Sigmoid colon (tissue), 7 donors: ENCODE results near the gene MISP3. TPM values are rescaled to one million over a fixed set of nuclear protein-coding genes. Genes with fewer than 3 reads are reported as not detected.

Source experiments
- DNase-seq: peaks from one replicate; pipeline ENCODE4 v3.0.0-alpha.2; 2019
- H3K27ac ChIP-seq, 4 donors: fragments of 200-600 bp; sonication (generic); one replicate each; pipeline ENCODE4 v1.5.1; 2016 to 2019; ENCODE audit warnings: mild to moderate bottlenecking in 1 of 4
- H3K27me3 ChIP-seq, 3 donors: fragments of 200-600 bp; sonication (generic); one replicate each; pipeline ENCODE4 v1.5.1; 2019; ENCODE audit warnings: mild to moderate bottlenecking in 1 of 3
- H3K36me3 ChIP-seq, 4 donors: fragments of 200-600 bp; sonication (generic); one replicate each; pipeline ENCODE4 v1.5.1; 2016 to 2019
- H3K4me1 ChIP-seq, 4 donors: fragments of 200-600 bp; sonication (generic); one replicate each; pipeline ENCODE4 v1.5.1; 2017 to 2019
- H3K4me3 ChIP-seq, 4 donors: fragments of 200-600 bp; sonication (generic); one replicate each; pipeline ENCODE4 v1.5.1; 2017 to 2019; ENCODE audit warnings: mild to moderate bottlenecking in 2 of 4, moderate library complexity in 1 of 4
- H3K9me3 ChIP-seq, 4 donors: fragments of 200-600 bp in 3 of 4; sonication (generic) in 3 of 4; one replicate each; pipeline versions ENCODE4 v1.5.1 to v1.6.1; 2013 to 2019
- EP300 ChIP-seq, 4 donors: sonication (generic); formaldehyde crosslinking; IDR thresholded peaks; one replicate each; pipeline ENCODE4 v1.6.1; 2017; ENCODE audit warnings: antibody characterized with exemption in 4 of 4
- POLR2A ChIP-seq, 2 donors: fragments of 450-650 bp; IDR thresholded peaks; one replicate each; pipeline ENCODE4 v1.6.1; 2016; ENCODE audit warnings: antibody characterized with exemption in 2 of 2, mild to moderate bottlenecking in 2 of 2, moderate library complexity in 2 of 2
- POLR2AphosphoS5 ChIP-seq, 4 donors: sonication (generic); formaldehyde crosslinking; IDR thresholded peaks; one replicate each; pipeline ENCODE4 v1.6.1; 2017; ENCODE audit warnings: antibody characterized with exemption in 4 of 4
- WGBS, 2 donors: extraction: QIAGEN DNeasy Blood & Tissue Kit; methylation state at CpG; one replicate each; pipeline ENCODE4 v1.1.7; 2013; 5-methylcytosine and 5-hydroxymethylcytosine counted together
- intact Hi-C: fragments of 100-400 bp; cut with DNase I; formaldehyde crosslinking; loops from one replicate; pipeline ENCODE4 v1.15.1; 2023
- polyA plus RNA-seq, 3 donors: library from polyadenylated mRNA; stranded (reverse); fragments of 200-250 nt; gene quantifications; one replicate each; pipeline ENCODE4 v1.2.3, GENCODE V29; 2013
- total RNA-seq, 4 donors: library from RNA; depleted of rRNA; stranded (reverse); fragments of >200 nt; gene quantifications; one replicate each; pipeline ENCODE4 v1.1.0, GENCODE V29; 2016
- TF ChIP-seq, protein P1 (sequence below), 4 experiments: fragments of 450-650 bp in 3 of 4; fragments of 200-600 bp in 1 of 4; IDR thresholded peaks; one replicate each; pipeline ENCODE4 v1.5.1; 2016 to 2019; ENCODE audit warnings: antibody characterized with exemption in 4 of 4, mild to moderate bottlenecking in 3 of 4, moderate library complexity in 2 of 4
- donor health status: healthy with polysubstance abuse.
- donor health status: Bipolar disorder and iron deficiency.
- donor health status: healthy.

MISP3 gene
- total and polyA plus RNA-seq, 7 donors: 1.4 to 26.4 (median 3.8) TPM

DNA sequence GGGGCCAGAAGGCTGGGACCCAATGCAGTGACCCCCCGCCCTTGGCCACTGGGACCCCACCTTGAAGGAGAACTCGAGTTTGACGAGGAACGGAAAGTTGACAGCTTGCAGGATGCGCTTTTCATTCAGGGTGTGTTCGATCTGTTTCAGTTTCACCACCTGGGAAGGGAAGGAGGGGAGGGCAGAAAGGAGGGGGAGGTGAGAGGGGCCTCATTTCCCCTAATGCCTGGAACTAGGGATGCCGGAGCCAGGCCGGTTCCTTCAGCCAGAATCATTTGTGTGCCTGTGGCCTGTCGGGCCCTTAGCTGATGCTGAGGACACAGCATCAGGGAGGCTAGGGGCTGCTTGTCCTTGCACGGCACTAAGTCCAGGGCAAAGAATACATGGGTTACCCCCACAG, 30.2 kb downstream of the MISP3 start:
- H3K27me3 ChIP-seq: no peaks in the 10 kb centered on the region
- TF ChIP-seq POLR2AphosphoS5 (IDR thresholded peaks at IDR 0.05): no peak
- H3K27ac ChIP-seq: no peak overlapping the region
- no peak overlapping the region for H3K4me3 ChIP-seq
- WGBS, 2 donors: 88 to 91% methylated on average over 10 of the region's 10 CpGs
- peaks cover 0 to 10% (median 9%) of the 10 kb centered on the region in 4 donors for H3K4me1 ChIP-seq
- intact Hi-C loops: no loop called here
- peaks cover 24 to 89% (median 50%) of the 10 kb centered on the region in 4 donors for H3K36me3 ChIP-seq
- no peak for DNase-seq
- H3K9me3 ChIP-seq: no peaks in the 10 kb centered on the region

DNA sequence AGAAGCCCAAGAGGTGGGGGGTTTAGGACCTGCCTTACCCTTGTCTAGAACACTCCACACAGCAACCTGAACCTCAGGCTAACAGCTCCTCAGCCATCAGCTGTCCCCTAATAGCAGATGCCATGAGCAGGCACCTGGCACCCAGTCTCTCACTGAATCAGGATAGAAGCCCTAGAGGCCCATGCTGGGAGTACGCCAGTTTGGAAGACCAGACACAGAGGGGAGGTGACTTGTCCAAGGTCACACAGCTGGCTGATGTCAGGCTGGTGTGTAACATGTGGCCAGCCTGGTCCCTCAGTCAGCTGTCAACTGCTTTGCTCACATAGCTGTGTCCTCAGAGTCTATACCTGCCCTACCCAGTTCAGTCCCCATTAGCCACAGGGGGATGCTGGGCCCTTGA, 30.7 kb downstream of the MISP3 start:
- TF ChIP-seq EP300 (IDR thresholded peaks at IDR 0.05) (no peak), POLR2A (IDR thresholded peaks at IDR 0.05) (no peak), POLR2AphosphoS5 (IDR thresholded peaks at IDR 0.05) (no peak)
- TF ChIP-seq, protein P1, sequence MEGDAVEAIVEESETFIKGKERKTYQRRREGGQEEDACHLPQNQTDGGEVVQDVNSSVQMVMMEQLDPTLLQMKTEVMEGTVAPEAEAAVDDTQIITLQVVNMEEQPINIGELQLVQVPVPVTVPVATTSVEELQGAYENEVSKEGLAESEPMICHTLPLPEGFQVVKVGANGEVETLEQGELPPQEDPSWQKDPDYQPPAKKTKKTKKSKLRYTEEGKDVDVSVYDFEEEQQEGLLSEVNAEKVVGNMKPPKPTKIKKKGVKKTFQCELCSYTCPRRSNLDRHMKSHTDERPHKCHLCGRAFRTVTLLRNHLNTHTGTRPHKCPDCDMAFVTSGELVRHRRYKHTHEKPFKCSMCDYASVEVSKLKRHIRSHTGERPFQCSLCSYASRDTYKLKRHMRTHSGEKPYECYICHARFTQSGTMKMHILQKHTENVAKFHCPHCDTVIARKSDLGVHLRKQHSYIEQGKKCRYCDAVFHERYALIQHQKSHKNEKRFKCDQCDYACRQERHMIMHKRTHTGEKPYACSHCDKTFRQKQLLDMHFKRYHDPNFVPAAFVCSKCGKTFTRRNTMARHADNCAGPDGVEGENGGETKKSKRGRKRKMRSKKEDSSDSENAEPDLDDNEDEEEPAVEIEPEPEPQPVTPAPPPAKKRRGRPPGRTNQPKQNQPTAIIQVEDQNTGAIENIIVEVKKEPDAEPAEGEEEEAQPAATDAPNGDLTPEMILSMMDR (IDR thresholded peaks at IDR 0.05): no peak
- H3K4me3 ChIP-seq: no peak overlapping the region
- no peak overlapping the region for H3K27ac ChIP-seq
- no peak for DNase-seq
- H3K36me3 ChIP-seq: peaks cover 24 to 83% (median 48%) of the 10 kb centered on the region in 4 donors
- peaks cover 0 to 15% (median 14%) of the 10 kb centered on the region in 4 donors for H3K4me1 ChIP-seq
- no peaks in the 10 kb centered on the region for H3K27me3 ChIP-seq
- intact Hi-C loops: no loop called here
- H3K9me3 ChIP-seq: no peaks in the 10 kb centered on the region
- 89 to 96% methylated on average over 1 of the region's 1 CpG for WGBS, 2 donors

DNA sequence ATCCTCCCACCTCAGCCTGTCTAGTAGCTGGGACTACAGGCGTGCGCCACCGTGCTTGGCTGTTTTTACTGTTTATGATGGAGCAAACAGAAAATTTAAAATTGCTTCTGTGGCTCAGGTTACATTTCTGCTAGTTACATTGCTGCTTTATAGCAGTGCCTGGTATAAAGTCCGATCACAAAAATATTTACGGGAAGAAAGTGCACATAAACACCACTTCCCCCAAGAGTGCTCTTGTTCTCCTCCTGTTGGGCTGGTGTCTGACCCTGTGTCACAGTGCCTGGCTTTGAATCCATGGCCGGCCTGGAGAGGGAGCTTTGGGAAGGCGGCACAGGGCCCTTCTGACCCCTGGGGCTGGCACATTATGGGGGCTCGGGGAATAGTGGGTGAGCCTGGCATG, 33.1 kb downstream of the MISP3 start:
- Histone ChIP-seq H3K27ac (peak overlapping the region in 3 of 4 donors; percentile 22 to 89 (median 35)), H3K36me3 (peaks cover 23 to 60% (median 43%) of the 10 kb centered on the region in 4 donors)
- intact Hi-C loops: no loop called here

DNA sequence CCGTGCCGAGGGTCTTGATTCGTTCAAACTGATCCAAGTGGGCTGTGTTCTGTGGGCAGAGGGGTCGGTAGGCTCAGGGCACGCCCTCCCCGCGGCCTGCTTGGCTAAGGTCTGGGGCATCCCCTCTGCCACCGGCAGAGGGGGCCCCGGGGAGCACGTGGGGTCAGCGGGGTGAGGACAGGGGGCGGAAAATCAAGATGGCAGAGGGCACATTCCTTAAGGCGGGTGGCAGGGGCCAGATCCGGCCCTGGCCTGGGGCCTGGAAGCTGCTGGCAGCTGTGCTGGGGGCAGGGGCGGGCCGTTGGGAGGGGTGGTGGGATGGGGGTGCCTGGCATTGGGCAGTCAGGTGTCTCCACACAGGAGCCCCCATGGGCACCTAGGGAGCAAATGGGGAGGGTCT, 34.3 kb downstream of the MISP3 start:
- Histone ChIP-seq H3K4me3 (no peak overlapping the region), H3K36me3 (peaks cover 17 to 49% (median 34%) of the 10 kb centered on the region in 4 donors), H3K27me3 (no peaks in the 10 kb centered on the region), H3K9me3 (no peaks in the 10 kb centered on the region), H3K4me1 (peaks cover 0 to 44% (median 26%) of the 10 kb centered on the region in 4 donors), H3K27ac (peak overlapping the region; percentile 78 to 89 (median 78))
- TF ChIP-seq POLR2A (IDR thresholded peaks at IDR 0.05) (no peak), EP300 (IDR thresholded peaks at IDR 0.05) (no peak), POLR2AphosphoS5 (IDR thresholded peaks at IDR 0.05) (no peak)
- TF ChIP-seq, protein P1 (IDR thresholded peaks at IDR 0.05): no peak
- intact Hi-C loops: no loop called here
- 92 to 94% methylated on average over 16 of the region's 16 CpGs for WGBS, 2 donors
- no peak for DNase-seq

More for the DNA sequence above, 33.1 kb downstream of the MISP3 start:
- Histone ChIP-seq H3K4me3 (no peak overlapping the region), H3K9me3 (no peaks in the 10 kb centered on the region), H3K27me3 (no peaks in the 10 kb centered on the region), H3K4me1 (peaks cover 0 to 34% (median 19%) of the 10 kb centered on the region in 4 donors)
- WGBS, 2 donors: 28 to 76% methylated on average over 8 of the region's 8 CpGs
- no peak for DNase-seq
- no peak for TF ChIP-seq POLR2A (IDR thresholded peaks at IDR 0.05)
- TF ChIP-seq, protein P1 (IDR thresholded peaks at IDR 0.05): no peak
- no peak for TF ChIP-seq EP300 (IDR thresholded peaks at IDR 0.05)
- no peak for TF ChIP-seq POLR2AphosphoS5 (IDR thresholded peaks at IDR 0.05)

DNA sequence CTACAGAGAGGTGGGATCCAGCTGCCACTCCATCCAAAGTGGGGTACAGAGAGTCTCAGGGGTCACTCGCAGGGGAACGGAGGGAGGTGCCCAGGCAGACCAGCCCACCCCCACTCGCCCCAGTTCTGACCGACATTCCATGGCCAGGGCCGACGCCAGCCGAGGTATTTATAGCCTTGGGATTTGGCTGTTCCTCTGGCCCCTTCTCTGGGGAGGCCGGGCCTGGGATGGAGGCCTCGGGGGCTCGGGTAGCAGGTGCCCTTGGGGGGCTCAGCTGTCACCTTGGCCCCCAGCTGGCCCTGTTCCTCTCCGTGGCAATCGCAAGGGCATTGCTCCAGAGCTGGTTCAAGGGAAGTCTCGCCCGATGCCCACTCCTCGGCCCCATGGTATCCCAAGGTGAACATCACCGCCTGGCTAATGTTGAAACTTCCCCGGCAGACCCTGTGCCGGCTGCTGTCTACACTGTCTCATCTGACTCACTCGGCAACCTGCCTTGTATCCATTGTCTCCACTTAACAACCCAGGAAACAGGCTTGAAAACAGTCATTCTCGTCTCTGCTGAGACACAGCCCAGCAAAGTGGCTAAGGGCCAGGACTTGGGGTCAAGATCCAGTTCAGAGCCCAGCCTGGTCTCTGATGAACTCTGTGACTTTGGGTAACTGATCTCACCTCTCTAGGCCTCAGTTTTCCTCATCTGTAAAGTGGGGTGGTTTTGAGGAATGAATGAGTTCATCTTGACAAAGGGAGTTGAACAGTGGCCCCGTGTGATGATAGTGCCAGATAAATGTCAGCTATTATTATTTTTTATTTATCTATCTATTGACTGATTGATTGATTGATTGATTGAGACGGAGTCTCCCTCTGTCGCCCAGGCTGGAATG, 35.2 kb downstream of the MISP3 start:
- Histone ChIP-seq H3K4me3 (no peak overlapping the region), H3K27ac (peak overlapping the region; percentile 78 to 89 (median 78)), H3K36me3 (peaks cover 8 to 39% (median 25%) of the 10 kb centered on the region in 4 donors), H3K27me3 (no peaks in the 10 kb centered on the region), H3K4me1 (peaks cover 0 to 54% (median 36%) of the 10 kb centered on the region in 4 donors), H3K9me3 (no peaks in the 10 kb centered on the region)
- no peak for TF ChIP-seq EP300 (IDR thresholded peaks at IDR 0.05)
- peak in 3 of 4 donors; percentile 29 to 52 (median 38) for TF ChIP-seq POLR2AphosphoS5 (IDR thresholded peaks at IDR 0.05)
- intact Hi-C loops: no loop called here
- DNase-seq: no peak
- 84 to 85% methylated on average over 23 of the region's 23 CpGs for WGBS, 2 donors
